ENCODE data around the gene TRIM45.
"Not testable (repeated sequence)": the region's sequence is repeated elsewhere in the genome, so short reads cannot be mapped to it uniquely, and the experiment has no call there.

TRIM45 gene

GRCh38 chr1:117130526-117130925, 9.0 kb upstream of the TRIM45 start:
- DNase-seq (ENCODE audit: low read depth, low spot score), result no peak

DNA sequence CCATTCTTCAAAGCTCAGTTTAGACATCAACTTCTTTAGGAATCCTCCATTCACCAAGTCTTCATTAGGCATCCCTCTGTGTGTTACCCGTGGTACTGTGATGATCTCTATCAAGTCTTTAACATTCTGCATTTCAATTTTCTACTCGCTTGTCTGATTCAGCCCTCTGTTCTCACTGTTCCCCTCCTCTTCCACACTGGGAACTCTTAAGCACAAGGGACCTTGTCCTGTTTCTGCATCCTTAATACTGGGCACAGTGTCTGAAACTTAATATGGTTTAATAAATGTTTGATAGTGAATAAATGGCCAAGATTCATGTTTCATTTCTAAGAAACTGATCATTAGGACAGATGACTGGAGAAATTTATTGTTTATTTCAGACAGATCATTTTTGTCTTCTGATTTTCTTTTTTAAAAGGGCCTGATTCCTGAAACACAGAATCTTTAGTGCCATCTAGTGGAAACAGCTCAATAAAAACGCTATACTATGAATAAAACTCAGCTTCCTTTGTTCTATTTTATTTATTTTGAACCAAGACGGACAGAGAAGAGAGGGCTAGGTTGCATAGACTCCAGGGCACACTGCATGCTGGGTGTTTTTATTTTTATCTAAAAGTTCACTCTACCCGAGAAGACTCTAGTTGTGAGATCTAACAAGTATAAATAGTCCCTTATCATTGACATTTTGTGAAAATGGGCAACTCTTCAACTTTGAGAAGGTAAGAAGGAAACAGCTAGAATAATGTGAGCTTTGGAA, 7.0 kb upstream of the TRIM45 start:
- DNase-seq (ENCODE audit: low read depth, low spot score), result no peak

- no peak for DNase-seq (ENCODE audit: low read depth, low spot score)
Measured at GRCh38 chr1:117127795-117128194, 6.2 kb upstream of the TRIM45 start.

DNA sequence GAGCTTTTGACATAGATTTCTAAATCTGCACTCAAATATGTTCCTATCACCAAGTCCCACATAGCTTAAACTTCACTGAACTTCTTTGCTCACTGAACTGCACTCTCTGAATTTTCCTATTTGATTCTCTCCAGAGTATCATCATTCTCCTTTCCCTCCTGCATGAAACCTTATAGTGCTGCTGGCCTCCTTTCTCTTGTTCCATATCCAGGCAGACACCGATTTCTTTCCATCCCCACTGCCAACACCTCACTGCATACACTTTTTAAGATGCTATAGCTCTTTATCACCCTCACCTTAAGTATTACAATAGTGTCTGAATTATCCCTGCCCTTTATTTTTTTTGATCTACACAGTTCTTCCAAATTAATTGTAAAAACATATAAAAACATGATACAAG, 3.1 kb upstream of the TRIM45 start:
- no peak for DNase-seq (ENCODE audit: low read depth, low spot score)

GRCh38 chr1:117123274-117123673, 1.7 kb upstream of the TRIM45 start:
- no peak for DNase-seq (ENCODE audit: low read depth, low spot score)

GRCh38 chr1:117122330-117123025, 929 bp upstream of the TRIM45 start:
- no peak for DNase-seq (ENCODE audit: low read depth, low spot score)

DNA sequence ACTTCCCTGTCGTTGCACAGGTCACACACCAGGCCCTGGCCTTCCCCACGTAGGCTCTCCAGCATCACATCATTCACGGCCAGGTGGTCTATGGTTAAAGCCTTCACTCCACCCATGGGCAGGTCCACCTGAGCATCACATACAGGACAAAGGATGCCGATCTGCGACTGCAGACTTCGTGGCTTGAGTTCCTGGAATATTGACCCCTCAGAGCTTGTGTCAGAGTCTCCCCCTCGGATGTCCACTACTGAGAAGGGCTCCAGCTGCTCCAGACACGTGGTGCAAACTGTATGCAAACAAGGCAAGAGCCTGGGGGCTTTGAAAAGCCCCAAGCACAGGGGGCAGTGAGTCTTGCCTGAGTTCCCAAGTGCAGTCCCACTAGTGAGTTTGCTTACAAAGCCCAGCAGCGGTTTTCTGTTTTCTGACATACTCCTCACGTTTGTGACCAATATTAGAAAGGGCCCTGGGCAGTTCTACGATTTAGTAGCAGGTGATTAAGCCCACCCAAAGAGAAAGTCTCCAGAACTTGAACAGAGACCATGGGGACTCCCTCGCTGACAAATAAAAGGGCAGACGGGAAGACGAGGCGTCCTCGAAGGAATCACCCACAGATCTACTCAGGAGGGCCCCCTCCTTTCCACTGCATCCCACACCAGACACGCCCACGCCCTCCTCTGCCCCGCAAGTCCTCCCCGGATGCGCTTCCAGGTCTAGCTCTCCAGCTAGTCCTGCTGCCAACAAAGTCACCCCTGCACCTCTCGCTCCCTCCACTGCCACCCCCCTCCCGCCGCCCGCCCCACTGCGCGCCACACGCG, 568 bp downstream of the TRIM45 start:
- no peak for DNase-seq (ENCODE audit: low read depth, low spot score)

DNA sequence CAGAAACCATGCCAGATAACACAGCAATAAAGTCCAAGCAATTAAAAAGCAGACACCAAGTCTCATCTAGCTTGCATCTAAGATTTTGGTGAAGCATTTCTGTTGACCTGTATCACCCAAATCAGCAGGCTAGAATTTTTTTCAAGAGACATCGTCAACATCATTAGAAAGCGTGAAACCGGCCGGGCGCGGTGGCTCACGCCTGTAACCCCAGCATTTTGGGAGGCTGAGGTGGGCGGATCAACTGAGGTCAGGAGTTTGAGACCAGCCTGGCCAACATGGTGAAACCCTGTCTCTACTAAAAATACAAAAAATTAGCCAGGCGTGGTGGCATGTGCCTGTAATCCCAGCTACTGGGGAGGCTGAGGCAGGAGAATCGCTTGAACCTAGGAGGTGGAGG, 2.4 kb downstream of the TRIM45 start:
- not testable (repeated sequence) for DNase-seq (ENCODE audit: low read depth, low spot score)

GRCh38 chr1:117118137-117118536, 3.4 kb downstream of the TRIM45 start:
- DNase-seq (ENCODE audit: low read depth, low spot score), result no peak

DNA sequence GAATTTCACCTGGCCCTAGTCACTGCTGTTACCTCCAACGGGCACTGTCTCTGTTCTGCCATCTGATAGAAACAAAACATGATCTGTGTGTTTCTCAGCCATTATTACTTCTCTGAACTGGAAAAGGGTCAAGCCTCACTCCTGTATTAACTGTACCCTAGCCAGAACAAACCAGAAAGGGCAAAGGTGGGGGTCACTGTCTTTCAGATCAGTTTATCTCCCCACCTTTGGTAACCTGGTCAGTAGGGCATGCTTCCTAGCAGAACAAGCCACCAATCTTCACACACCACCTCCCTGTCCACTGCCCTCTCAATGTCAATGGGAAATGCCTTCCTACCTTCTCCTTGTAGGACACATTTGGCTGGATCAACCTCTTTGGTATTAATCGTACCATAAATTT, 3.9 kb downstream of the TRIM45 start:
- no peak for DNase-seq (ENCODE audit: low read depth, low spot score)

GRCh38 chr1:117116784-117117130, 4.8 kb downstream of the TRIM45 start:
- no peak for DNase-seq (ENCODE audit: low read depth, low spot score)

GRCh38 chr1:117116090-117116783, 5.3 kb downstream of the TRIM45 start:
- no peak for DNase-seq (ENCODE audit: low read depth, low spot score)

DNA sequence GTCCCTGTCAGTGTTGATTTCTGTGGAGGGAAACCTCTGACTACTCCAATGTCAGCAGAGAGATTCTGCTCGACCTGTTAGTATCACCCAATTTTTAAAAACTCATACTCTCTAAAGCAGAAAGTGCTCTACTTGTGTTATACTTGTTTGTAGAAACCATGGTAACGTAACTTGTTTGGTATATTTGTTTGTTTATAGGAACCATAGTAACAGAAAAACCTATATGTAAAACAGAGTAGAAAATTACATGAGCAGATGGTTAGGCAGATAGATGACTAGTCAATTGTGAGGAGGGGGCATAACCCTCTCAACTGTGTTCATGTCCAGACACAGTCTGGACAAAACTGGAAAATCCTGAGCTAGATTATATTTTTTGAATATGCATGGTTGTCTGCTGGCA, 6.7 kb downstream of the TRIM45 start:
- no peak for DNase-seq (ENCODE audit: low read depth, low spot score)

DNA sequence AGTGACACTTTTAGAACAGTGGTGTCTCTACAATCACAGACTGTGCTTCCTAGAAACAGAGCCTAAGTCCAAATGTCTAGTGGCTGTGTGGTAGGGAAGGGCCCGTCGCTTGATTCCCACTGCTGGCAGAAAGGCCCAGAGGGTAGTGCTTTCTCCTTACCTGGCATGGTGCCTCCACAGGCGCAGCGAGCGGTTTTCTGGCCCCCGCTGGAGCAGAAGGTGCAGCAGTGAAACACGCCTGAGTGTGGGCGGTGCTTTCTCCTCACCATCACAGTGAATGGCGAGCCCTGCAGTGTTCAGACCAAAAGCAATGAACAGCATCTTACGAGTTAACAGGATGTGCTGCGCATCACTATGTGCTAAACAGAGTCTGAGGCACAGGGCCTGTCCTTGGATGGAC, 8.3 kb downstream of the TRIM45 start:
- DNase-seq (ENCODE audit: low read depth, low spot score), result no peak

DNA sequence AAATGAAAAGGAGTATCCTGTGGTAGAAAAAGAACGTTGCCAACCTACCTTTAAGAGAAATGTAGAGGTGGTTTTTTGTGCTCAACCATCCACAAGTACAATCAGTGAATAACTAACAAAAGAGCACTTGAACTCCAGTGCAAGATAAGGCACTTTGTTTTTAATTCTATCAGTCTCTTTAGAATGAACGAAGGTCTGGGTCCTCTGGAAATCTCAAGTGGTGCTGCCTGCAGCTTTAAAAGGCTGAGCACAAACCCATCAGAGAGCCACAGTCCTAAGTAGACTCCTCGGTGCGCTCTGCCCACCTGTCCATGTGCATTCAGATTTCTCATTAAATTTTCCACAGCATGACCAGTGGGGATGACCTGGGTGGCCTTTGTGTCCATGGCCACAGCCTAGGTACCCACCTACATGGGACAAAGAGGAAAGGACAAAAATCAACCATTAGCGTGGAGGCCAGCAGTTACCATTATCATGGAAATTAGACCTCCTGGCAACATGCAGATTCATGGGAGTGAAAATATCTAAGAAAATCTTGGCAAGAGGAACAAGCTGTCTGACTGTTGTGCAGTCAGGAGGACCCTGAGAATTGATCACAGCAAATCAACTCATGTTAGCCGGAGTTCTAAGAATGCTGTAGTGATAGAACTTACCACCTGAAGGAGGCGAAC, 9.4 kb downstream of the TRIM45 start:
- DNase-seq (ENCODE audit: low read depth, low spot score), result no peak

- DNase-seq (ENCODE audit: low read depth, low spot score), result no peak
Measured at GRCh38 chr1:117110774-117111173, 10.8 kb downstream of the TRIM45 start.

GRCh38 chr1:117107364-117107763, 14.2 kb downstream of the TRIM45 start:
- no peak for DNase-seq (ENCODE audit: low read depth, low spot score)

GRCh38 chr1:117106478-117106877, 15.1 kb downstream of the TRIM45 start:
- DNase-seq (ENCODE audit: low read depth, low spot score), result no peak

- DNase-seq (ENCODE audit: low read depth, low spot score), result no peak
Measured at GRCh38 chr1:117105722-117106121, 15.8 kb downstream of the TRIM45 start.

DNA sequence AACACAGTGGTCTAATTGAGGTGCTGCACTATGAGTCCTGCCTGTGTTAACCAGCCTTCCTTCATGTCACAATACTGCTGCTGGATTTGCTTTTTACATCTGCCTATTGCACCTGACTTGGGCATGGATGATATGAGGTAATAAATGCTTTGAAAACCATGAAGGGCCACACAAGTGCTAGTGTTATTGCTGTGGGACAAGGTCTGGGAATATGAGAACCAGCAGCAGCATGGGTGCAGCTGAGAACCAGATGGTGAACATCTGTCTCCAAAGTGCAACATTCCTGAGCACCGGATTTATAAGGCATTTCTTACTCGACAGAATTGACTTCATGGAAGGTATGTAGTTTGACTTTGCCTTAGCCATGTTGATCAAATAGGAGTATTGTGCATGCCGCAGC, 16.6 kb downstream of the TRIM45 start:
- no peak for DNase-seq (ENCODE audit: low read depth, low spot score)

- not testable (repeated sequence) for DNase-seq (ENCODE audit: low read depth, low spot score)
Measured at GRCh38 chr1:117101858-117102257, 19.7 kb downstream of the TRIM45 start.
